GM13976 (cell line): ENCODE results near the gene TXK.
A peak's percentile ranks its signal among the peaks of the same experiment; 100 is the strongest.

Experiments used
- DNase-seq: peaks from one replicate; pipeline ENCODE4 v3.0.0; 2012; ENCODE audit warnings: low spot score
- CTCF ChIP-seq: IDR thresholded peaks from 2 replicates; pipeline ENCODE4 v1.5.1; 2012; ENCODE audit warnings: borderline replicate concordance, mild to moderate bottlenecking; ENCODE audit not compliant: insufficient read depth; ENCODE audit errors: extremely low read depth, missing control alignments, control extremely low read depth
- in situ Hi-C: fragments of 300-500 bp; cut with MboI; formaldehyde crosslinking; loops from one replicate; pipeline ENCODE4 v1.12.0; 2022; ENCODE audit warnings: low sequenced_read_pairs, mixed read lengths, inconsistent platforms; ENCODE audit not compliant: unreplicated experiment

TXK gene

GRCh38 chr4:48110452-48110978 lies 23.5 kb downstream of the TXK start:
- DNase-seq, result no peak
- in situ Hi-C loops, result loop anchor here (25.0 kb wide), 1 partner anchor 852 kb away; no protein-coding TSS in a partner anchor
- no peak for TF ChIP-seq CTCF

- peak; percentile 59 for DNase-seq
- in situ Hi-C loops, result loop anchor here (25.0 kb wide), 1 partner anchor 853 kb away; no protein-coding TSS in a partner anchor
- TF ChIP-seq CTCF, result peak; percentile 64
Measured at GRCh38 chr4:48109413-48110263, 24.4 kb downstream of the TXK start.

DNA sequence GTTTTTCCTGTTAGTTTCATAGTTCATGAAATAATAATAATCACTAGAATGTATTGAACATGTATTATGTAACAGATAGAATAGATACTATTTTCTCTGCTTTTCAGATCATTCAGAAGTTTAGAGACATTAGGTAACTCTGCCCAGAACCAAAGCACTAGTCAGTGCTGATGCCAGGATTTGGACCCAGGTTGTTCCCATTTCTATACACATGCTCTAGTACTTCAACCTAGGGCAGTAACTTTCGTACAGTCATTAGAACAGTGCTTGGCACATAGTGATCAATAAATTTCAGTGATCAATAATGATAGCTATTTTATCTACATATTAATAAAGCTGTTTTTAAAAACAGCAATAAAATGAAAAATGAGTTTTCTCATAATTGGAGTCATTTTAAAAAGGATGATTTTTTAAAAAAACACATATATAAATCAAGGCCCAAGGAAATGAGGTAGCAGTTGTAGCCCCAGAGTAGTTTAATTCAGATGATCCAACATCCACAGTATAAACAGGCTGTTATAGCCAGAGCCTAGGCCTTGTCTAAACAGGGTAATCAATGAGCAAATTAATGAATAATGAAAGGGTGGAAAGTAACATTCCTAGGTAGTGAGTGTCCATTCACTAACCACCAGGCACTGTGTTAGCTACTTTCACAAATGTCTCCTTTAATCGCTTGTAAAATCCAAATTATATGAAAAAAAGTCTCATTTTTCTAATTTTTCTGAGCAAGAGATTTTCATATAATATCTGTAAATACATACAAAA lies 25.6 kb downstream of the TXK start:
- in situ Hi-C loops, result loop anchor here (25.0 kb wide), 1 partner anchor 854 kb away; no protein-coding TSS in a partner anchor
- no peak for DNase-seq
- TF ChIP-seq CTCF, result no peak

GRCh38 chr4:48105230-48105629 lies 28.8 kb downstream of the TXK start:
- in situ Hi-C loops, result loop anchor here (25.0 kb wide), 1 partner anchor 857 kb away; no protein-coding TSS in a partner anchor
- no peak for TF ChIP-seq CTCF
- no peak for DNase-seq

- no peak for DNase-seq
- in situ Hi-C loops, result loop anchor here (25.0 kb wide), 1 partner anchor 859 kb away; no protein-coding TSS in a partner anchor
- no peak for TF ChIP-seq CTCF
Measured at GRCh38 chr4:48103483-48104139, 30.4 kb downstream of the TXK start.

- no peak for TF ChIP-seq CTCF
- in situ Hi-C loops, result loop anchor here (25.0 kb wide), 1 partner anchor 860 kb away; no protein-coding TSS in a partner anchor
- DNase-seq, result no peak
Measured at GRCh38 chr4:48102303-48102702, 31.7 kb downstream of the TXK start.
